COLO668 (cell line): ENCODE results near the gene ASB16.

Source experiments
- DNase-seq: peaks from one replicate; lab custom pipeline; 2025; ENCODE audit not compliant: unreplicated experiment; lab: John Stamatoyannopoulos, UW

Gene ASB16

GRCh38 chr17:44187131-44187899, 16.8 kb downstream of the ASB16 start:
- DNase-seq = no peak

DNA sequence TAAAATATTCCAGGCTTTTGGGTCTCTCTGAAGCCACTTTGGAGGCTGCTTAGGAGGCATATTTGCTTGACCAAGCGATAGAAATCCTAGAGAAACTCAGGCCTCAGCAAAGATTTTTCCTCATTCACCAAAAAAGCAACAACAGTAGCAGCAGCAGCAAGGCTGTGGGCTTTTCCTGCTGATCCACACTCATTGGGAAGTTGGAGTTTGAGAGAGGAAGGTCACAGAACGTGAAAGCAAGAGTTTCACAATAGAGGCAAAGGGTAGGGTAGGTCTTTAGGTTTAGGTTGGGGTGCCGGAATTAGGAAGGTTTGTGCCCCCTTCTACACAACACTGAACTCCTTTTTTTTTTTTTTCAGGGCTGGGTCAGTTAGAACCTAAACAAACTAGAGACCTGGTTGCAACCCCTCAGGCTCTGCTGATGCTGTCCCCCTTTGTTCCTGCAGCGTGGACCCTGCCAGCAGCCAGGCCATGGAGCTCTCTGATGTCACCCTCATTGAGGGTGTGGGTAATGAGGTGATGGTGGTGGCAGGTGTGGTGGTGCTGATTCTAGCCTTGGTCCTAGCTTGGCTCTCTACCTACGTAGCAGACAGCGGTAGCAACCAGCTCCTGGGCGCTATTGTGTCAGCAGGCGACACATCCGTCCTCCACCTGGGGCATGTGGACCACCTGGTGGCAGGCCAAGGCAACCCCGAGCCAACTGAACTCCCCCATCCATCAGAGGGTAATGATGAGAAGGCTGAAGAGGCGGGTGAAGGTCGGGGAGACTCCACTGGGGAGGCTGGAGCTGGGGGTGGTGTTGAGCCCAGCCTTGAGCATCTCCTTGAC, 18.3 kb downstream of the ASB16 start:
- DNase-seq = no peak

GRCh38 chr17:44190481-44190880, 20.0 kb downstream of the ASB16 start:
- DNase-seq = no peak

- DNase-seq = no peak
Measured at GRCh38 chr17:44191369-44191768, 20.9 kb downstream of the ASB16 start.

DNA sequence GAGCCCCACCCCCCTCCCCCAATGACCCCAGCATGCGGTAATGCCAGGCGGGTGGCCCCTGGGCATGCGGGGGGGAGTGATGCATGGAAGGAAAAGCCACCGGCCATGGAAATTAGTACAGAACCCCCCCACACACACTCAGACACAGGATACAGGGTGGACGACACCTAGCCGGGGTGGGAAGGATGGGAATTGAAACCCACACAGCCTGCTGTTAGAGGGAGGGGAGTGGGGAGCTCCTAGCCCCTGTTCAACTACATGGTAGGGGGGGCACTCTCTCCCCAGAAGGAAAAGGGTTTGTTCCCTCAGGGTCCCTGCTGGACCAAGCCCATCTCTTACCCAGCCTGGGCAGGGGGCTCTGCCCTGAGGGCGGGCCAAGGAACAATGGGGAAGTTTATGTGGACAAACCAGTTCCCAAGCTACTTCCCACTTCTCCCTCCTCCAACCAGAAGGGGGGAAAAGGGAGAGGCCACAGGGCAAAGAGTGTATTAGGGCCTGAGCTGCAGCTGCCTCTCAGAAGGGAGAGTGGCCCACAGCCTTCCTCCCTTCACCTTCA, 21.5 kb downstream of the ASB16 start:
- no peak for DNase-seq

GRCh38 chr17:44192750-44193149, 22.2 kb downstream of the ASB16 start:
- no peak for DNase-seq

- DNase-seq = no peak
Measured at GRCh38 chr17:44193326-44194084, 23.0 kb downstream of the ASB16 start.

GRCh38 chr17:44197107-44197506, 26.6 kb downstream of the ASB16 start:
- no peak for DNase-seq

DNA sequence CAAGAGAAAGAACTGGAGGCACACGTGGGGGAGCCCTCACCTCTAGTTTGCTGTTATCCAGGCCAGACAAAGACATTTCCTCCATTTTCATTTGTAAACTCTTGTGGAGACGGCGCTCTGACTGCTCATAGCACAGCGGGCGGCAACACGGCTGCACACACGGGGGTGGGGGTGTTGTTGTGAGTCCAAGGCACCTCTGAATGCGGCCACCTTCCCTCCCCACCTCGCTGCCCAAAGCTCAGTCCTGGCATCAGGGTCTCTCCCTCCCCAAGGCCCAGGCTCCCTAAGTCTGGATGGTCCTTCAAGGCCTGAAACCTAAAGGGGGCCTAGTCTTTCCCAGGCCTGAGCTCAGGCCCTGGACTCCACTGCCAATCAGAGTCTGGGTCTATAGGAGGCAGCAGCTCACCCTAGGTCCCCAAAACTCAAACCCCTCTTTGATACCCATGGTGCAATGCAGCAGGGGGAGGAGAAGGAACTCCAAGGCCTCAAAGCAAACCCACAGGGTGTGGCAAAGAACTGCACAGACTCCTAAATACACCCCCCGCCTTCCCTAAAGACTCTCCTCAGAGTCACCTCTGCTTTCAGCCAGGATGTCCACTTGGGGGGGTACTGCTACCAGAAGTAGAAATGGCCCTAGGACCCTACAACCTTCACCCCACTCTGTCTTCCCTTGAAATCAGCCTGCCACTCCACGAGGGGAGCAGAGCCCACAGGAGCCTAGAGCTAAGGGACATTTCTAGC, 27.6 kb downstream of the ASB16 start:
- no peak for DNase-seq

DNA sequence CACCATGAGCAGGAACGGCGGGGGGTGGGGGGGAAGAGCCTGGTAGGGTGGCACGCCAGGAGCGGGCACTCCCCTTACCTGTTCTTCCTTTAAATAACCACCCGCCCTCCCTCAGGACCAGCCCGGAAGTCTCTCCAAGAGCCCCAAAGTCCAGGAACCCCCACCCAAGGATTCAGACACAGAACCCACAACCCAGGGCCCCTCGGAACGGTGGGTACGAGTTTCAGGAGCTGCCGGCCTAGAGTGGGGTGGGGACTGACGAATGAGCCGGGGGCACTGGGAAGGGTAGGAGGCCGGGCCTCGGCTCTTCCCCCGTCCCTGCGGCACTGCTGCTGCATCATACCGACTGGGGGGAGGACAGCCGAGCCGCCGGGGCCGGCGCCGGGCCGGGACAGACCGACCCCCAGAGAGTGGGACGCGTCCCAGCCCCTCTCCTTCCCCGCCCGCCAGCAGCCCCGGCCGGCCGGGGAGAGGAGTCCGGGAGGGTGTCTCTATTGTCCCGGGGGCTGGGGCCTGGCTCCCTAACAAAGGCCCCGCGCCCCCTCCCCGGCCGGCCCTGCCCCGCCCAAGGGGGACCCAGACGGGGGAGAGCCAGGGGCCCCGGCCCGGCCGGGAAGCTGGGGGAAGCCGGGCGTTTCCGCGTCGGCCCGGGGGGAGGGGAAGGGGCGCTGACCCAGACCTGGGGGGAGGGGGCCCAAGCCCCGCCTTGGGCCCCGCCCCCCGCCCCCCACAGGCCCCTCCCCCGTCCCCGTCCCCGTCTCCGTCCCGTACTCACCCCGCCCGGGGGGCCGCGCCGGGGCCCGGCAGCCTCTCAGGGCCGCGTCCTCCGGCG, 28.4 kb downstream of the ASB16 start:
- peak; percentile 54 for DNase-seq

- DNase-seq = peak; percentile 97
Measured at GRCh38 chr17:44199553-44200477, 29.3 kb downstream of the ASB16 start, which contains the start of gene ATXN7L3. Gene ATXN7L3, minus strand, starts transcription at chr17:44199884. Its CDS starts 1,814 bp downstream, at chr17:44198070.

DNA sequence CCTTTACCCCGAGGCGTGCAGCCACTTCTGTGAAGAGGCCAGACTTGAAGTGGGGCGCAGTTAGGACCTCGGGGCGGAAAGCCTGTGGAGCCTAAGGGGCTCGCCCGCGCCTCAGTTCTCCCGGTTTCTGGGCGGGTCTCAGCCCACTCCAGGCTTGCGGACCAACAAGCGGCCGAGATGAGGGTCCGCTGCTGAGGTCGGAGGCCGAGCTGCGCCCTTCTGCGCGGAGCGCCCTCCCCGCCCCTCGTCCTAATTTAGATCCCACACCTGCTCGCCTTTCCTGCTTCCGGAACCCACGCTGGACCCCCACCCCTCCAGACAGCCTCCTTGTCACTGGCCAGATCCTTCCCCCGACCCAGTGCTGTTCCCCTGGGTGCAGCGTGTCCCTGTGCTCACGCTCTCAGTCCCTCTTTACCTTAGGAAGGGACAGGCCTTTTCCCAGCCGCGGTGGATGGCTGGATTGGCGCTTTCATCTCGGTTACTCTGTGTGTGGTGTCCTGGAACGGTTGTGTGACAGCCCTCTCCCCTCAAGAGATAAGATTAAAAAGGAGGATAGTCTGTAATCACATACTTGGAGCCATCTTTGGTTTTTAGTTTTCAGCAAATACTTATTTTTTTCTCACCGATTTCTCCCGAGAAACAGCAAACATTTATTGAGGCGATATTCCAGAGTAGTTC, 30.1 kb downstream of the ASB16 start:
- DNase-seq = peak; percentile 46

GRCh38 chr17:44202756-44203155, 32.3 kb downstream of the ASB16 start:
- no peak for DNase-seq

GRCh38 chr17:44203731-44204440, 33.4 kb downstream of the ASB16 start:
- DNase-seq = peak; percentile 36

- DNase-seq = peak; percentile 2
Measured at GRCh38 chr17:44204441-44204882, 34.0 kb downstream of the ASB16 start.

DNA sequence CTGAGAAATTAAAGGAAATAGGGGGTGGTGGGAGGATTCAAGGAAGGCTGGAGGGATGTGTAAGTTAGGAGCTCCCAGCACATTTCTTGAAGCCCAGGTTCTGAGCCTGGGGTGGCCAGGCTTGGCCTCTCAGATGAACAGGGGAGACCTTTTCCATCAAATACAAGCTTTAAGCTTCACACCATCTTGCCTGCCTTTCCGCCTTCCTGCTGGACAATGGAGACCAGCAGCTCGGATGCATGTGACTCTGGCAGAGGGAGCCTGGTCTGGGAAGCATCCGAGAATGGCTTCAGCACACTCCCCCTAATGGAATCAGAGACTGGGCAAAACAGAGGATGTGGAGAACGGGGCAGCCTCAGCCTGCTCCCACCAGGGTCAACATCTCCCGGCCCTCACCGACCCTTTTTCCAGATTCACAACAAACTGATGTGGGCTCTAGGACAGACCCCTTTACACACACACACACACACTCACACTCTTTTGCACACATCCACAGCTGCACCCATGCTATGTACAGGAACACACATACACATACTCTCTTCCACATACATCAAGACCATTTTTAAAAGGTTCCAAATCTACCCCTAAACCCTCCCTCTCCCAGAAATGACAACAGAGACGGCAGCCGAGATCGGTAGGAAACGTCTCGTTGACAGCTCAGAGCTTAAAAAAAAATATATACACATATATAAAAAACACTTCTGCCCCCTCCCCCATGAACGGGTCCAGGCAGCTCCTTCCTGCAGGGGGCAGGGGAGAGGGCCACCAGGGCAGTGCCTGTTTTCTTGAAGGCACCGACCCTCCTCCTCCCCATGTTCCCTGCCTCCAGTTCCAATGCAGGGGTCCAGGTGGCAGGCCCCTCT, 35.7 kb downstream of the ASB16 start:
- no peak for DNase-seq
